ENCODE measurements around the gene OSBPL2. TPM values are rescaled to one million over a fixed set of nuclear protein-coding genes. Genes with fewer than 3 reads are reported as not detected.

OSBPL2 gene
- total and polyA plus RNA-seq, 9 of the 15 experiments (the other 6 are each of a cell fraction or from before 2014, with no cell fraction given) = 2.5 to 25.6 (median 14.1) TPM

GRCh38 chr20:62252342-62252966 is 14.1 kb downstream of the OSBPL2 start:
- H3K79me2 ChIP-seq (ENCODE audit: control insufficient read depth, insufficient read depth, low read length) = peaks cover 22% of the 10 kb centered on the region
- H3K4me3 ChIP-seq = no peak overlapping the region
- ATAC-seq = no peak
- peaks cover 33% of the 10 kb centered on the region for H4K20me1 ChIP-seq (replicated peaks; ENCODE audit: control insufficient read depth, insufficient read depth, low read length)
- no peak overlapping the region for H3K9ac ChIP-seq (ENCODE audit: insufficient read depth in 1 of 2, low read depth in 2 of 2, low read length in 2 of 2)
- FAIRE-seq = no peak
- no peak for TF ChIP-seq TAF15 (IDR thresholded peaks at IDR 0.05; ENCODE audit: low read depth, low read length)
- TF ChIP-seq ZBTB33 (CRISPR knock-in tag; IDR thresholded peaks at IDR 0.05) = peak; percentile 65; the same call in 1 of the 2 replicates
- no peak overlapping the region for H3K4me2 ChIP-seq (ENCODE audit: insufficient read depth, low read length)
- CTCF ChIA-PET (ENCODE audit: low intra/inter-chr PET ratio) = no interaction called here
- peaks cover 6% of the 10 kb centered on the region for H3K9me1 ChIP-seq (ENCODE audit: control insufficient read depth, insufficient read depth, low read length)
- H3K4me1 ChIP-seq (replicated peaks in 1 of 2; ENCODE audit: control insufficient read depth in 2 of 2, insufficient read depth in 2 of 2, low read length in 2 of 2) = peaks cover 0 to 18% of the 10 kb centered on the region in 2 experiments; a peak in 2 of 5 replicates
- H3K27me3 ChIP-seq (ENCODE audit: control insufficient read depth in 2 of 2, insufficient read depth in 2 of 2, low read length in 2 of 2) = no peaks in the 10 kb centered on the region
- no peak overlapping the region for H2AFZ ChIP-seq (ENCODE audit: low read depth, low read length)
- POLR2A ChIA-PET = no interaction called here
- no peaks in the 10 kb centered on the region for H3K9me3 ChIP-seq (replicated peaks; ENCODE audit: control insufficient read depth, insufficient read depth, low read depth, low read length)
- in situ Hi-C loops (cut with MboI) = no loop called here
- H3K27ac ChIP-seq (ENCODE audit: extremely low read depth, low read depth, low read length) = no peak overlapping the region
- no TSS peak for BruUV-seq (replicated peaks)
- intact Hi-C loops (cut with micrococcal nuclease) = no loop called here
- no peak for DNase-seq (ENCODE audit: extremely low read depth in 1 of 4, low spot score in 3 of 4)
- H3K36me3 ChIP-seq (ENCODE audit: control insufficient read depth, insufficient read depth, low read length) = peaks cover 6% of the 10 kb centered on the region; the same call in 2 of the 3 replicates
- 68% methylated on average over 25 of the region's 26 CpGs for WGBS (ENCODE audit: insufficient coverage, low coverage, missing lambda C conversion rate)

GRCh38 chr20:62253398-62253797 is 15.1 kb downstream of the OSBPL2 start:
- 57% methylated on average over 4 of the region's 6 CpGs for WGBS (ENCODE audit: insufficient coverage, low coverage, missing lambda C conversion rate)
- ATAC-seq (no peak), FAIRE-seq (no peak), DNase-seq (ENCODE audit: extremely low read depth in 1 of 4, low spot score in 3 of 4) (no peak)
- intact Hi-C loops (cut with micrococcal nuclease) = no loop called here
- H3K27ac ChIP-seq (ENCODE audit: extremely low read depth, low read depth, low read length) = no peak overlapping the region
- POLR2A ChIA-PET = no interaction called here
- H3K36me3 ChIP-seq (ENCODE audit: control insufficient read depth, insufficient read depth, low read length) = peaks cover 6% of the 10 kb centered on the region; the same call in 2 of the 3 replicates
- H3K27me3 ChIP-seq (ENCODE audit: control insufficient read depth in 2 of 2, insufficient read depth in 2 of 2, low read length in 2 of 2) = no peaks in the 10 kb centered on the region
- no peak overlapping the region for H3K4me2 ChIP-seq (ENCODE audit: insufficient read depth, low read length)
- no peak overlapping the region for H3K4me3 ChIP-seq
- BruUV-seq (replicated peaks) = no TSS peak
- H3K9me3 ChIP-seq (replicated peaks; ENCODE audit: control insufficient read depth, insufficient read depth, low read depth, low read length) = no peaks in the 10 kb centered on the region
- peaks cover 22% of the 10 kb centered on the region for H3K79me2 ChIP-seq (ENCODE audit: control insufficient read depth, insufficient read depth, low read length)
- in situ Hi-C loops (cut with MboI) = no loop called here
- CTCF ChIA-PET (ENCODE audit: low intra/inter-chr PET ratio) = no interaction called here
- peaks cover 0 to 17% of the 10 kb centered on the region in 2 experiments; a peak in 2 of 5 replicates for H3K4me1 ChIP-seq (replicated peaks in 1 of 2; ENCODE audit: control insufficient read depth in 2 of 2, insufficient read depth in 2 of 2, low read length in 2 of 2)
- peaks cover 33% of the 10 kb centered on the region for H4K20me1 ChIP-seq (replicated peaks; ENCODE audit: control insufficient read depth, insufficient read depth, low read length)
- H3K9ac ChIP-seq (ENCODE audit: insufficient read depth in 1 of 2, low read depth in 2 of 2, low read length in 2 of 2) = no peak overlapping the region
- H2AFZ ChIP-seq (ENCODE audit: low read depth, low read length) = no peak overlapping the region
- H3K9me1 ChIP-seq (ENCODE audit: control insufficient read depth, insufficient read depth, low read length) = peaks cover 6% of the 10 kb centered on the region
- no peak for TF ChIP-seq MYBL2 (IDR thresholded peaks at IDR 0.05; ENCODE audit: low read depth)
- TF ChIP-seq MYBL2 (CRISPR knock-in tag; IDR thresholded peaks at IDR 0.05; ENCODE audit: borderline replicate concordance) = no peak
- no peak for TF ChIP-seq PKNOX1 (IDR thresholded peaks at IDR 0.05)
- TF ChIP-seq SMARCA5 (IDR thresholded peaks at IDR 0.05) = no peak
- TF ChIP-seq SMAD3 (CRISPR knock-in tag; conservative IDR thresholded peaks at IDR 0.05) = no peak
- no peak for TF ChIP-seq FOXM1 (IDR thresholded peaks at IDR 0.05; ENCODE audit: low read depth)
- no peak for TF ChIP-seq FOXM1 (CRISPR knock-in tag; IDR thresholded peaks at IDR 0.05; ENCODE audit: low read depth)
- TF ChIP-seq EP400 (IDR thresholded peaks at IDR 0.05) = no peak

Measured in K562 (cell line).